HepG2 (cell line): ENCODE measurements around the gene MNAT1. TPM values are rescaled to one million over a fixed set of nuclear protein-coding genes. Genes with fewer than 3 reads are reported as not detected.
A peak's percentile ranks its signal among the peaks of the same experiment; 100 is the strongest.

Source experiments
- ARID3A ChIP-seq: IDR thresholded peaks from 2 replicates; pipeline ENCODE4 v1.6.1; 2012; ENCODE audit warnings: low read depth, low read length, improper control_type of control experiment
- HOXD1 ChIP-seq: sonication (generic); formaldehyde crosslinking; IDR thresholded peaks from 2 replicates; pipeline ENCODE4 v1.5.0; 2020; ENCODE audit warnings: missing genetic modification reagents
- IRF2 ChIP-seq: IDR thresholded peaks from 2 replicates; pipeline ENCODE4 v1.6.1; 2018; ENCODE audit warnings: missing genetic modification reagents, missing compliant biosample characterization
- LRRFIP1 ChIP-seq: sonication (generic); formaldehyde crosslinking; conservative IDR thresholded peaks from 2 replicates; pipeline ENCODE4 v1.4.0; 2020; ENCODE audit warnings: missing genetic modification reagents
- MATR3 ChIP-seq: sonication (generic); formaldehyde crosslinking; IDR thresholded peaks from 2 replicates; pipeline ENCODE4 v1.4.0; 2020; ENCODE audit warnings: missing genetic modification reagents
- TEAD2 ChIP-seq: sonication (generic); formaldehyde crosslinking; IDR thresholded peaks from 2 replicates; pipeline ENCODE4 v1.9.0; 2021; ENCODE audit warnings: missing genetic modification reagents
- TFDP2 ChIP-seq: sonication (generic); formaldehyde crosslinking; IDR thresholded peaks from 2 replicates; pipeline ENCODE4 v1.4.0; 2020; ENCODE audit warnings: missing genetic modification reagents
- THAP11 ChIP-seq: IDR thresholded peaks from 2 replicates; pipeline ENCODE4 v1.6.1; 2016; ENCODE audit warnings: missing biosample characterization, missing genetic modification reagents
- YEATS4 ChIP-seq: sonication (generic); formaldehyde crosslinking; IDR thresholded peaks from 2 replicates; pipeline ENCODE4 v1.4.0; 2020; ENCODE audit warnings: missing genetic modification reagents, borderline replicate concordance
- ZBTB43 ChIP-seq: sonication (generic); formaldehyde crosslinking; conservative IDR thresholded peaks from 2 replicates; pipeline ENCODE4 v1.4.0; 2020; ENCODE audit warnings: missing genetic modification reagents
- ZEB1 ChIP-seq: IDR thresholded peaks from 2 replicates; pipeline ENCODE4 v1.6.1; 2012; ENCODE audit warnings: mild to moderate bottlenecking, low read depth, inconsistent platforms; ENCODE audit not compliant: insufficient replicate concordance
- ZNF251 ChIP-seq: sonication (generic); formaldehyde crosslinking; IDR thresholded peaks from 2 replicates; pipeline ENCODE4 v1.9.0; 2021; ENCODE audit warnings: mild to moderate bottlenecking, missing genetic modification reagents
- ZNF3 ChIP-seq: IDR thresholded peaks from 2 replicates; pipeline ENCODE4 v1.7.0; 2017; ENCODE audit warnings: inconsistent platforms
- ZNF354B ChIP-seq: sonication (generic); formaldehyde crosslinking; IDR thresholded peaks from 2 replicates; pipeline ENCODE4 v1.8.0; 2022; ENCODE audit warnings: mild to moderate bottlenecking, missing genetic modification reagents
- ZNF543 ChIP-seq: sonication (generic); formaldehyde crosslinking; IDR thresholded peaks from 2 replicates; pipeline ENCODE4 v1.4.0; 2020; ENCODE audit warnings: mild to moderate bottlenecking, missing genetic modification reagents
- ZNF564 ChIP-seq: sonication (generic); formaldehyde crosslinking; IDR thresholded peaks from 2 replicates; pipeline ENCODE4 v1.8.1; 2023; ENCODE audit warnings: mild to moderate bottlenecking, missing genetic modification reagents
- ZNF597 ChIP-seq: sonication (generic); formaldehyde crosslinking; IDR thresholded peaks from 2 replicates; pipeline ENCODE4 v1.5.0; 2020; ENCODE audit warnings: missing genetic modification reagents
- ZNF619 ChIP-seq: sonication (generic); formaldehyde crosslinking; IDR thresholded peaks from 2 replicates; pipeline ENCODE4 v1.4.0; 2020; ENCODE audit warnings: mild to moderate bottlenecking, missing genetic modification reagents
- ZNF766 ChIP-seq: sonication (generic); formaldehyde crosslinking; IDR thresholded peaks from 2 replicates; pipeline ENCODE4 v1.5.0; 2020; ENCODE audit warnings: missing genetic modification reagents, borderline replicate concordance
- ZNF777 ChIP-seq: sonication (generic); formaldehyde crosslinking; IDR thresholded peaks from 2 replicates; pipeline ENCODE4 v1.4.0; 2020; ENCODE audit warnings: missing genetic modification reagents
- ZNF841 ChIP-seq: sonication (generic); formaldehyde crosslinking; IDR thresholded peaks from 2 replicates; pipeline ENCODE4 v1.8.1; 2023; ENCODE audit warnings: missing genetic modification reagents, borderline replicate concordance
- polyA plus RNA-seq, 8 experiments: library from polyadenylated mRNA; depleted of rRNA in 3 of 8; stranded (reverse) in 7 of 8; unstranded in 1 of 8; fragments of >200 nt; fragmentation: Illumina TruSeq in 4 of 8; extraction: Trizol in 4 of 8; gene quantifications; 2 replicates each; pipeline versions ENCODE4 v1.2.1 to v1.2.3, GENCODE V29; 2011 to 2016; ENCODE audit warnings: low read depth in 4 of 8, missing spikeins in 1 of 8, mixed read lengths in 1 of 8; ENCODE audit not compliant: insufficient read depth in 1 of 8
- total RNA-seq, 5 experiments: library from RNA; depleted of rRNA; stranded (reverse); fragments of >200 nt; fragmentation: Illumina TruSeq; extraction: Trizol; gene quantifications; 2 replicates each; pipeline ENCODE4 v1.2.3, GENCODE V29; 2016; ENCODE audit warnings: low read depth in 1 of 5

Gene MNAT1
- total and polyA plus RNA-seq, 2 of the 13 experiments (the other 11 are each of a cell fraction or from before 2014, with no cell fraction given) = 49.2 to 94.8 TPM

GRCh38 chr14:60691383-60692113, 43.0 kb upstream of the MNAT1 start (continued):
- 0 out of 2 replicates have a peak, but pooled peaks have one; percentile 33 for TF ChIP-seq YEATS4
- no peak; the same call in 1 of the 2 replicates for TF ChIP-seq THAP11 (CRISPR knock-in tag)
- TF ChIP-seq ZNF564 (CRISPR knock-in tag) = no peak
- TF ChIP-seq ZBTB43 (CRISPR knock-in tag) = no peak
- no peak for TF ChIP-seq ZNF3 (CRISPR knock-in tag)
- TF ChIP-seq ZNF777 (CRISPR knock-in tag) = no peak
- no peak for TF ChIP-seq ZNF841 (CRISPR knock-in tag)
- TF ChIP-seq TFDP2 = no peak
- TF ChIP-seq ZNF543 (CRISPR knock-in tag) = no peak
- no peak for TF ChIP-seq ZNF619 (CRISPR knock-in tag)
- no peak for TF ChIP-seq HOXD1 (CRISPR knock-in tag)
- no peak for TF ChIP-seq ZNF766 (CRISPR knock-in tag)
- TF ChIP-seq ARID3A = peak; percentile 30; the same call in 1 of the 2 replicates
- TF ChIP-seq TEAD2 (CRISPR knock-in tag) = no peak
- no peak for TF ChIP-seq LRRFIP1 (CRISPR knock-in tag)
- TF ChIP-seq ZEB1 = no peak
- TF ChIP-seq ZNF251 (CRISPR knock-in tag) = no peak
- TF ChIP-seq IRF2 (CRISPR knock-in tag) = no peak; the same call in 1 of the 2 replicates
- no peak for TF ChIP-seq ZNF354B (CRISPR knock-in tag)
- TF ChIP-seq MATR3 (CRISPR knock-in tag) = no peak
- TF ChIP-seq ZNF597 (CRISPR knock-in tag) = no peak
